HEK293 (cell line): ENCODE results near the gene ZNF536.

ENCODE experiments used
- CTCF ChIA-PET: fragments of 350-600 bp; formaldehyde crosslinking; extraction: SDS; loops from one replicate; lab custom pipeline; 2021; ENCODE audit warnings: antibody characterized with exemption; lab: Yijun Ruan, JAX
- POLR2A ChIA-PET: fragments of 300-600 bp; formaldehyde crosslinking; extraction: SDS; loops from one replicate; lab custom pipeline; 2020; ENCODE audit warnings: antibody characterized with exemption, inconsistent platforms; lab: Yijun Ruan, JAX
- H3K27ac ChIP-seq: fragments of 200-500 bp; sonication (Bioruptor generic); 2 replicates; pipeline ENCODE4 v1.5.1; 2014; ENCODE audit warnings: low read depth, low read length, control low read depth, inconsistent platforms; ENCODE audit errors: extremely low read depth
- H3K36me3 ChIP-seq, 2 experiments: fragments of 200-500 bp in 1 of 2; sonication (Bioruptor generic) in 1 of 2; 1 replicate in 1 of 2; 2 replicates in 1 of 2; pipeline ENCODE4 v1.5.1; 2014 to 2017; ENCODE audit warnings: inconsistent platforms in 2 of 2, low read length in 2 of 2; ENCODE audit not compliant: control insufficient read depth in 2 of 2, insufficient read depth in 1 of 2
- H3K4me1 ChIP-seq: fragments of 200-500 bp; sonication (Bioruptor generic); 2 replicates; pipeline ENCODE4 v1.5.1; 2014; ENCODE audit warnings: mild to moderate bottlenecking, low read length, inconsistent platforms; ENCODE audit not compliant: control insufficient read depth, insufficient read depth
- H3K4me3 ChIP-seq: 2 replicates; pipeline ENCODE4 v1.5.1; 2011; ENCODE audit warnings: low read depth, mild to moderate bottlenecking, control low read depth, low read length, moderate library complexity
- H3K9me3 ChIP-seq: fragments of 200-500 bp; sonication (Bioruptor generic); 2 replicates; pipeline ENCODE4 v1.5.1; 2014; ENCODE audit warnings: low read depth, low read length, inconsistent platforms; ENCODE audit not compliant: control insufficient read depth, insufficient read depth
- TRIM28 ChIP-seq: IDR thresholded peaks from 2 replicates; pipeline ENCODE4 v1.6.1; 2011; ENCODE audit warnings: low read length, control low read depth, borderline replicate concordance
- YY2 ChIP-seq: fragments of 450-650 bp; formaldehyde crosslinking; IDR thresholded peaks from 2 replicates; pipeline ENCODE4 v1.5.1; 2016; ENCODE audit warnings: missing biosample characterization, missing genetic modification characterization
- ZBTB8A ChIP-seq: fragments of 450-650 bp; formaldehyde crosslinking; IDR thresholded peaks from 2 replicates; pipeline ENCODE4 v1.5.1; 2016; ENCODE audit warnings: missing biosample characterization, missing genetic modification characterization
- ZFP3 ChIP-seq: fragments of 450-650 bp; formaldehyde crosslinking; IDR thresholded peaks from 2 replicates; pipeline ENCODE4 v1.5.1; 2016; ENCODE audit warnings: low read depth, missing biosample characterization, missing genetic modification characterization
- ZNF366 ChIP-seq: fragments of 450-650 bp; formaldehyde crosslinking; conservative IDR thresholded peaks from 2 replicates; pipeline ENCODE4 v1.5.1; 2016; ENCODE audit warnings: missing biosample characterization, missing genetic modification characterization
- ZNF391 ChIP-seq: fragments of 450-650 bp; formaldehyde crosslinking; IDR thresholded peaks from 2 replicates; pipeline ENCODE4 v1.5.1; 2016; ENCODE audit warnings: low read depth, missing biosample characterization, missing genetic modification characterization, borderline replicate concordance
- ZNF426 ChIP-seq: fragments of 450-650 bp; formaldehyde crosslinking; IDR thresholded peaks from 2 replicates; pipeline ENCODE4 v1.5.1; 2017; ENCODE audit warnings: missing biosample characterization, missing genetic modification characterization, mild to moderate bottlenecking, inconsistent platforms, moderate library complexity
- ZNF529 ChIP-seq: fragments of 450-650 bp; formaldehyde crosslinking; IDR thresholded peaks from 2 replicates; pipeline ENCODE4 v1.5.1; 2017; ENCODE audit warnings: missing genetic modification characterization, missing biosample characterization; ENCODE audit not compliant: insufficient replicate concordance
- ZNF571 ChIP-seq: fragments of 450-650 bp; formaldehyde crosslinking; IDR thresholded peaks from 2 replicates; pipeline ENCODE4 v1.5.0; 2017; ENCODE audit warnings: missing biosample characterization, missing genetic modification characterization
- ZNF624 ChIP-seq: fragments of 450-650 bp; formaldehyde crosslinking; IDR thresholded peaks from 2 replicates; pipeline ENCODE4 v1.5.1; 2017; ENCODE audit warnings: missing biosample characterization, missing genetic modification characterization
- ZNF654 ChIP-seq: fragments of 450-650 bp; formaldehyde crosslinking; IDR thresholded peaks from 2 replicates; pipeline ENCODE4 v1.5.1; 2016; ENCODE audit warnings: low read depth, missing biosample characterization, missing genetic modification characterization
- ZNF670 ChIP-seq: fragments of 450-650 bp; formaldehyde crosslinking; IDR thresholded peaks from 2 replicates; pipeline ENCODE4 v1.5.1; 2016; ENCODE audit warnings: missing biosample characterization, missing genetic modification characterization, low read depth
- TF ChIP-seq, protein P1 (sequence below): fragments of 450-650 bp; formaldehyde crosslinking; IDR thresholded peaks from 2 replicates; pipeline ENCODE4 v1.5.1; 2016; ENCODE audit warnings: missing biosample characterization, missing genetic modification characterization
- TF ChIP-seq, protein P2 (sequence below): fragments of 450-650 bp; formaldehyde crosslinking; IDR thresholded peaks from 2 replicates; pipeline ENCODE4 v1.5.1; 2017; ENCODE audit warnings: missing biosample characterization, missing genetic modification characterization
- TF ChIP-seq, protein P3 (sequence below): fragments of 450-650 bp; formaldehyde crosslinking; IDR thresholded peaks from 2 replicates; pipeline ENCODE4 v1.5.1; 2016; ENCODE audit warnings: missing biosample characterization, missing genetic modification characterization
- TF ChIP-seq, protein P4 (sequence below): fragments of 450-650 bp; formaldehyde crosslinking; IDR thresholded peaks from 2 replicates; pipeline ENCODE4 v1.5.1; 2016; ENCODE audit warnings: missing biosample characterization, missing genetic modification characterization
- TF ChIP-seq, protein P5 (sequence below): fragments of 450-650 bp; formaldehyde crosslinking; IDR thresholded peaks from 2 replicates; pipeline ENCODE4 v1.5.1; 2016; ENCODE audit warnings: missing biosample characterization, missing genetic modification characterization
- TF ChIP-seq, protein P6 (sequence below): fragments of 450-650 bp; IDR thresholded peaks from 2 replicates; pipeline ENCODE4 v1.5.1; 2018; ENCODE audit warnings: missing biosample characterization, mild to moderate bottlenecking, missing genetic modification characterization

The ZNF536 gene

DNA sequence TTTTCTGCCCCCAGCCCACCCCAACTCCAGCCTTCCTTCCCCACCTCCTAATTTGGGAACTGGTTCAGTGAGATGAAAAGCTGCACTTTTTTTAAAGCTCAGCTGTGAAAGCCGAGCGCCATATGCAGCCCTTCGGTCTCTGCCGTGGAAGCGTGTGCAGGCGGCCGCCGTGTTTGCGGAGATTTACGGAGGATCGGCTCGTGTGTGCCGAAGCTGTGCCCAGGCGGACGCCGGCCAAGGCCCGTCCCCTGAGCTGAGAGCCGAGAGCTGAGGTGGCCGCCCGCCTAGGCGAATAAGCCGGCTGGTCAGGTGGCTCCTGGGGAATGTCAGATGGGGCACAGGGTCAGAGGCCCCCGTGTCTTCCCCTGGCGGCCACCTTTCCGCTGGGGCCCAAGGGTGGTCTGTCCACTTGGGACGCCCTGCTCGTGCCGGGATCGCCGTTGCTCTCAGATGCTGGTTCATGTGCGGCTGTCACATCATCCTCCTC is 78.7 kb downstream of the ZNF536 start (continued):
- no peak for TF ChIP-seq ZNF624 (tag by site-specific recombination)
- TF ChIP-seq, protein P1, sequence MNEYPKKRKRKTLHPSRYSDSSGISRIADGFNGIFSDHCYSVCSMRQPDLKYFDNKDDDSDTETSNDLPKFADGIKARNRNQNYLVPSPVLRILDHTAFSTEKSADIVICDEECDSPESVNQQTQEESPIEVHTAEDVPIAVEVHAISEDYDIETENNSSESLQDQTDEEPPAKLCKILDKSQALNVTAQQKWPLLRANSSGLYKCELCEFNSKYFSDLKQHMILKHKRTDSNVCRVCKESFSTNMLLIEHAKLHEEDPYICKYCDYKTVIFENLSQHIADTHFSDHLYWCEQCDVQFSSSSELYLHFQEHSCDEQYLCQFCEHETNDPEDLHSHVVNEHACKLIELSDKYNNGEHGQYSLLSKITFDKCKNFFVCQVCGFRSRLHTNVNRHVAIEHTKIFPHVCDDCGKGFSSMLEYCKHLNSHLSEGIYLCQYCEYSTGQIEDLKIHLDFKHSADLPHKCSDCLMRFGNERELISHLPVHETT (tag by site-specific recombination): no peak
- TF ChIP-seq, protein P2, sequence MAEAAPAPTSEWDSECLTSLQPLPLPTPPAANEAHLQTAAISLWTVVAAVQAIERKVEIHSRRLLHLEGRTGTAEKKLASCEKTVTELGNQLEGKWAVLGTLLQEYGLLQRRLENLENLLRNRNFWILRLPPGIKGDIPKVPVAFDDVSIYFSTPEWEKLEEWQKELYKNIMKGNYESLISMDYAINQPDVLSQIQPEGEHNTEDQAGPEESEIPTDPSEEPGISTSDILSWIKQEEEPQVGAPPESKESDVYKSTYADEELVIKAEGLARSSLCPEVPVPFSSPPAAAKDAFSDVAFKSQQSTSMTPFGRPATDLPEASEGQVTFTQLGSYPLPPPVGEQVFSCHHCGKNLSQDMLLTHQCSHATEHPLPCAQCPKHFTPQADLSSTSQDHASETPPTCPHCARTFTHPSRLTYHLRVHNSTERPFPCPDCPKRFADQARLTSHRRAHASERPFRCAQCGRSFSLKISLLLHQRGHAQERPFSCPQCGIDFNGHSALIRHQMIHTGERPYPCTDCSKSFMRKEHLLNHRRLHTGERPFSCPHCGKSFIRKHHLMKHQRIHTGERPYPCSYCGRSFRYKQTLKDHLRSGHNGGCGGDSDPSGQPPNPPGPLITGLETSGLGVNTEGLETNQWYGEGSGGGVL (tag by site-specific recombination): no peak
- TF ChIP-seq, protein P3, sequence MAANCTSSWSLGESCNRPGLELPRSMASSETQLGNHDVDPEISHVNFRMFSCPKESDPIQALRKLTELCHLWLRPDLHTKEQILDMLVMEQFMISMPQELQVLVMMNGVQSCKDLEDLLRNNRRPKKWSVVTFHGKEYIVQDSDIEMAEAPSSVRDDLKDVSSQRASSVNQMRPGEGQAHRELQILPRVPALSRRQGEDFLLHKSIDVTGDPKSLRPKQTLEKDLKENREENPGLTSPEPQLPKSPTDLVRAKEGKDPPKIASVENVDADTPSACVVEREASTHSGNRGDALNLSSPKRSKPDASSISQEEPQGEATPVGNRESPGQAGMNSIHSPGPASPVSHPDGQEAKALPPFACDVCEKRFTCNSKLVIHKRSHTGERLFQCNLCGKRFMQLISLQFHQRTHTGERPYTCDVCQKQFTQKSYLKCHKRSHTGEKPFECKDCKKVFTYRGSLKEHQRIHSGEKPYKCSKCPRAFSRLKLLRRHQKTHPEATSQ (tag by site-specific recombination): no peak
- TF ChIP-seq, protein P4, sequence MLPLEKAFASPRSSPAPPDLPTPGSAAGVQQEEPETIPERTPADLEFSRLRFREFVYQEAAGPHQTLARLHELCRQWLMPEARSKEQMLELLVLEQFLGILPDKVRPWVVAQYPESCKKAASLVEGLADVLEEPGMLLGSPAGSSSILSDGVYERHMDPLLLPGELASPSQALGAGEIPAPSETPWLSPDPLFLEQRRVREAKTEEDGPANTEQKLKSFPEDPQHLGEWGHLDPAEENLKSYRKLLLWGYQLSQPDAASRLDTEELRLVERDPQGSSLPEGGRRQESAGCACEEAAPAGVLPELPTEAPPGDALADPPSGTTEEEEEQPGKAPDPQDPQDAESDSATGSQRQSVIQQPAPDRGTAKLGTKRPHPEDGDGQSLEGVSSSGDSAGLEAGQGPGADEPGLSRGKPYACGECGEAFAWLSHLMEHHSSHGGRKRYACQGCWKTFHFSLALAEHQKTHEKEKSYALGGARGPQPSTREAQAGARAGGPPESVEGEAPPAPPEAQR (tag by site-specific recombination): no peak
- TF ChIP-seq, protein P5, sequence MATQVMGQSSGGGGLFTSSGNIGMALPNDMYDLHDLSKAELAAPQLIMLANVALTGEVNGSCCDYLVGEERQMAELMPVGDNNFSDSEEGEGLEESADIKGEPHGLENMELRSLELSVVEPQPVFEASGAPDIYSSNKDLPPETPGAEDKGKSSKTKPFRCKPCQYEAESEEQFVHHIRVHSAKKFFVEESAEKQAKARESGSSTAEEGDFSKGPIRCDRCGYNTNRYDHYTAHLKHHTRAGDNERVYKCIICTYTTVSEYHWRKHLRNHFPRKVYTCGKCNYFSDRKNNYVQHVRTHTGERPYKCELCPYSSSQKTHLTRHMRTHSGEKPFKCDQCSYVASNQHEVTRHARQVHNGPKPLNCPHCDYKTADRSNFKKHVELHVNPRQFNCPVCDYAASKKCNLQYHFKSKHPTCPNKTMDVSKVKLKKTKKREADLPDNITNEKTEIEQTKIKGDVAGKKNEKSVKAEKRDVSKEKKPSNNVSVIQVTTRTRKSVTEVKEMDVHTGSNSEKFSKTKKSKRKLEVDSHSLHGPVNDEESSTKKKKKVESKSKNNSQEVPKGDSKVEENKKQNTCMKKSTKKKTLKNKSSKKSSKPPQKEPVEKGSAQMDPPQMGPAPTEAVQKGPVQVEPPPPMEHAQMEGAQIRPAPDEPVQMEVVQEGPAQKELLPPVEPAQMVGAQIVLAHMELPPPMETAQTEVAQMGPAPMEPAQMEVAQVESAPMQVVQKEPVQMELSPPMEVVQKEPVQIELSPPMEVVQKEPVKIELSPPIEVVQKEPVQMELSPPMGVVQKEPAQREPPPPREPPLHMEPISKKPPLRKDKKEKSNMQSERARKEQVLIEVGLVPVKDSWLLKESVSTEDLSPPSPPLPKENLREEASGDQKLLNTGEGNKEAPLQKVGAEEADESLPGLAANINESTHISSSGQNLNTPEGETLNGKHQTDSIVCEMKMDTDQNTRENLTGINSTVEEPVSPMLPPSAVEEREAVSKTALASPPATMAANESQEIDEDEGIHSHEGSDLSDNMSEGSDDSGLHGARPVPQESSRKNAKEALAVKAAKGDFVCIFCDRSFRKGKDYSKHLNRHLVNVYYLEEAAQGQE: no peak
- TF ChIP-seq ZNF529: no peak
- TF ChIP-seq ZNF391 (tag by site-specific recombination): no peak
- no peak for TF ChIP-seq ZFP3 (tag by site-specific recombination)
- no peak for TF ChIP-seq ZNF426 (tag by site-specific recombination)

DNA sequence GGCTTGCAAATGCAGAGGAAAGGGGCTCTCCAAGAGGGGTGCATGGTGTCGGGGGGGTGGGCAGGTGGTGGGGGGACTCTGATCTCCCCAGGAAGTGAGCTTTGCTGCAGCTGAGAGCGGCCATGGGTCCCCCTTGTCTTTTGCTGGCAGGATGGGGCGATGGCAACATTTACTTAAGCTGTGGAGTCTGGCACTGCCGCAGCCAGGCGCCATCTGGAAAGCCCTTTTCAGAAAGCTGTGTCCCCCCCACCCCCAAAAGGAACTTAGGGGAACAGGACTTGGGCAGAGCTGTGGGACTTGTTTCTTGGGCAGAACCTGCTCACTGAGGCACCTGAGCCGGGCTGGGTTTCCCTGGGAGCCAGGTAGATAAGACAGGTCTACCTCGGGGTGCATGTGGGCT is 80.7 kb downstream of the ZNF536 start:
- Histone ChIP-seq H3K27ac (no peak overlapping the region), H3K36me3 (no peaks in the 10 kb centered on the region), H3K9me3 (no peaks in the 10 kb centered on the region), H3K4me1 (peaks cover 18% of the 10 kb centered on the region), H3K4me3 (no peak overlapping the region)
- no peak for TF ChIP-seq ZNF654 (tag by site-specific recombination)
- TF ChIP-seq ZNF366 (tag by site-specific recombination): no peak
- POLR2A ChIA-PET: no interaction called here
- CTCF ChIA-PET: no interaction called here

DNA sequence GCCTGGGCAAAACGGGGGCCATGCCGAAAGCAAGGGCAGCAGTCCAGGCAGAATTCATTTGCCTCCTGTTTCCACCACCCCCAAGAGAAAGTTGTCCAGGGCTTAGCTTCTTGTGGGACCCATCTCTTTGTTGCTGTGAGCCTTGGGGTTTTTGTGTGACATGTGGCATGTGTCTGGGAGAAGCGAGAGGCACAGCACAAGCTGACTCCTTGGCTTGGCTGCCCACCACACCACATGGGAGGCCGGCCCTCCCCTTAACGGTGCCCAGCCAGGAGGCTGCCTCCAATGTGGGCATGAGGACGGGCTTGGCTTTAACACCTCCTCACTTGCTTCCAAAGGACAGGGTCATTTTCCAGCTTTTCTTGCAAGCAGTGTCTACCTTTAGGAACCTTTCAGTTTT is 81.6 kb downstream of the ZNF536 start:
- peaks cover 16% of the 10 kb centered on the region for H3K4me1 ChIP-seq
- ChIA-PET POLR2A (no interaction called here), CTCF (interaction anchor here (0.6 kb wide), 1 partner anchor 340 kb away, joined by 4 read pairs; no protein-coding TSS in a partner anchor)
- no peaks in the 10 kb centered on the region; a peak in 1 of 3 replicates for H3K36me3 ChIP-seq
- H3K27ac ChIP-seq: no peak overlapping the region
- H3K4me3 ChIP-seq: no peak overlapping the region
- no peaks in the 10 kb centered on the region for H3K9me3 ChIP-seq
- TF ChIP-seq TRIM28: no peak
- TF ChIP-seq ZBTB8A (tag by site-specific recombination): no peak
- no peak for TF ChIP-seq YY2 (tag by site-specific recombination)
- TF ChIP-seq ZNF571 (tag by site-specific recombination): no peak
- TF ChIP-seq ZNF670 (tag by site-specific recombination): no peak
- TF ChIP-seq, protein P6, sequence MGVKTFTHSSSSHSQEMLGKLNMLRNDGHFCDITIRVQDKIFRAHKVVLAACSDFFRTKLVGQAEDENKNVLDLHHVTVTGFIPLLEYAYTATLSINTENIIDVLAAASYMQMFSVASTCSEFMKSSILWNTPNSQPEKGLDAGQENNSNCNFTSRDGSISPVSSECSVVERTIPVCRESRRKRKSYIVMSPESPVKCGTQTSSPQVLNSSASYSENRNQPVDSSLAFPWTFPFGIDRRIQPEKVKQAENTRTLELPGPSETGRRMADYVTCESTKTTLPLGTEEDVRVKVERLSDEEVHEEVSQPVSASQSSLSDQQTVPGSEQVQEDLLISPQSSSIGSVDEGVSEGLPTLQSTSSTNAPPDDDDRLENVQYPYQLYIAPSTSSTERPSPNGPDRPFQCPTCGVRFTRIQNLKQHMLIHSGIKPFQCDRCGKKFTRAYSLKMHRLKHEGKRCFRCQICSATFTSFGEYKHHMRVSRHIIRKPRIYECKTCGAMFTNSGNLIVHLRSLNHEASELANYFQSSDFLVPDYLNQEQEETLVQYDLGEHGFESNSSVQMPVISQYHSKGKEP (tag by site-specific recombination): no peak
